ENCODE measurements around the gene SLC2A11. TPM values are rescaled to one million over a fixed set of nuclear protein-coding genes. Genes with fewer than 3 reads are reported as not detected.

Gene SLC2A11
- total RNA-seq, 2 experiments from 2014 or later = 8.0 to 8.6 TPM

GRCh38 chr22:23925020-23925606 is 67.4 kb downstream of the SLC2A11 start:
- DNase-seq (no peak), ATAC-seq (no peak)
- CTCF ChIA-PET = interaction anchor here (1.3 kb wide), 1 partner anchor 31 kb away, joined by 4 read pairs; the partner anchor contains the start of gene MIF
- peaks cover 10% of the 10 kb centered on the region for H3K9me3 Mint-ChIP-seq
- H3K27ac Mint-ChIP-seq = no peak overlapping the region
- H3K4me3 Mint-ChIP-seq = no peak overlapping the region
- POLR2A ChIA-PET = interaction anchor here (1.1 to 1.3 kb wide), 2 partner anchors 12 to 31 kb away, joined by 3 to 4 read pairs; partner anchors contain the start of gene MIF
- no peak for TF ChIP-seq CTCF (IDR thresholded peaks at IDR 0.05)
- peaks cover 66% of the 10 kb centered on the region for H3K36me3 Mint-ChIP-seq (ENCODE audit: low read depth)
- intact Hi-C loops (cut with micrococcal nuclease) = no loop called here
- peaks cover 5% of the 10 kb centered on the region for H3K4me1 Mint-ChIP-seq (ENCODE audit: low read depth)
- H3K27me3 Mint-ChIP-seq = no peaks in the 10 kb centered on the region

- CTCF ChIA-PET = no interaction called here
- Mint-ChIP-seq H3K36me3 (ENCODE audit: low read depth) (peaks cover 69% of the 10 kb centered on the region), H3K27me3 (no peaks in the 10 kb centered on the region), H3K4me1 (ENCODE audit: low read depth) (peaks cover 5% of the 10 kb centered on the region), H3K9me3 (peaks cover 14% of the 10 kb centered on the region), H3K4me3 (no peak overlapping the region), H3K27ac (no peak overlapping the region)
- intact Hi-C loops (cut with micrococcal nuclease) = no loop called here
- no peak for DNase-seq
- POLR2A ChIA-PET = interaction anchor here (1.2 kb wide), 2 partner anchors 33 to 45 kb away, joined by 3 to 4 read pairs; no protein-coding TSS in a partner anchor
- ATAC-seq = no peak
- no peak for TF ChIP-seq CTCF (IDR thresholded peaks at IDR 0.05)
Measured at GRCh38 chr22:23926561-23926960, 68.9 kb downstream of the SLC2A11 start.

Other genes with a start within 250 kb of the SLC2A11 start
- under 1 TPM in 1 of 2 experiments, not detected in 1; 0.23 TPM for gene DRICH1, start 225.6 kb upstream of the SLC2A11 start, total RNA-seq
- gene RGL4, start 166.9 kb upstream of the SLC2A11 start, total RNA-seq = 10 to 100 TPM; 11.9 to 16.7 TPM
- gene ZNF70, start 106.8 kb upstream of the SLC2A11 start, total RNA-seq = 1 to 10 TPM; 1.7 TPM
- gene VPREB3, start 103.5 kb upstream of the SLC2A11 start, total RNA-seq = not detected
- 1 to 10 TPM; 1.1 to 2.1 TPM for gene C22orf15, start 94.9 kb upstream of the SLC2A11 start, total RNA-seq
- gene CHCHD10, start 89.9 kb upstream of the SLC2A11 start, total RNA-seq = 100 to 1,000 TPM; 197 to 212 TPM
- 1 to 10 TPM in 1 of 2 experiments, under 1 TPM in 1; 0.85 to 1.4 TPM for gene MMP11, start 85.0 kb upstream of the SLC2A11 start, total RNA-seq
- 10 to 100 TPM; 82.8 to 86.3 TPM for gene SMARCB1, start 70.9 kb upstream of the SLC2A11 start, total RNA-seq
- 1 to 10 TPM; 5.4 to 7.6 TPM for gene DERL3, start 18.9 kb upstream of the SLC2A11 start, total RNA-seq
- gene MIF, start 36.5 kb downstream of the SLC2A11 start, total RNA-seq = 1,000 to 10,000 TPM; 1,485 to 1,525 TPM
- not detected for gene GSTT2B, start 103.3 kb downstream of the SLC2A11 start, total RNA-seq
- gene DDTL, start 109.0 kb downstream of the SLC2A11 start, total RNA-seq = not detected
- 100 to 1,000 TPM; 116 to 119 TPM for gene DDT, start 116.6 kb downstream of the SLC2A11 start, total RNA-seq
- not detected for gene GSTT2, start 122.3 kb downstream of the SLC2A11 start, total RNA-seq
- not detected for gene GSTT4, start 147.6 kb downstream of the SLC2A11 start, total RNA-seq
- 100 to 1,000 TPM; 118 to 125 TPM for gene CABIN1, start 153.4 kb downstream of the SLC2A11 start, total RNA-seq

Data from activated CD8-positive, alpha-beta T cell treated with anti-CD3 and anti-CD28 coated beads for 36 hours (primary cell).